OCI-LY1 (cell line): Measurements from ENCODE around the gene CYB5D1.

Source experiments
- H2AFZ ChIP-seq: fragments of 200-600 bp; sonication (generic), shearing (Covaris generic); 2 replicates; pipeline ENCODE4 v1.6.0; 2014; ENCODE audit warnings: antibody characterized with exemption, mild to moderate bottlenecking, low read length
- H3F3A ChIP-seq: fragments of 200-600 bp; sonication (generic), shearing (Covaris generic); 2 replicates; pipeline ENCODE4 v1.6.0; 2014; ENCODE audit warnings: mild to moderate bottlenecking, antibody characterized with exemption, low read length, moderate library complexity; ENCODE audit not compliant: insufficient read depth
- H3K27ac ChIP-seq: fragments of 200-600 bp; sonication (generic); 2 replicates; pipeline ENCODE4 v1.5.1; 2014; ENCODE audit warnings: low read length, mixed run types, mild to moderate bottlenecking, low read depth; ENCODE audit not compliant: poor library complexity, severe bottlenecking
- H3K27me3 ChIP-seq: fragments of 200-600 bp; sonication (generic); 2 replicates; pipeline ENCODE4 v1.6.0; 2014; ENCODE audit warnings: antibody characterized with exemption, mild to moderate bottlenecking, low read length, moderate library complexity; ENCODE audit not compliant: insufficient read depth
- H3K36me3 ChIP-seq: fragments of 200-600 bp; sonication (generic); 2 replicates; pipeline ENCODE4 v1.6.1; 2014; ENCODE audit warnings: mild to moderate bottlenecking, antibody characterized with exemption, low read length, moderate library complexity, mixed read lengths; ENCODE audit not compliant: insufficient read depth
- H3K4me1 ChIP-seq: fragments of 200-600 bp; sonication (generic); 2 replicates; pipeline ENCODE4 v1.5.1; 2014; ENCODE audit warnings: mild to moderate bottlenecking, low read length, moderate library complexity; ENCODE audit not compliant: insufficient read depth, severe bottlenecking
- H3K4me2 ChIP-seq: fragments of 200-600 bp; sonication (generic), shearing (Covaris generic); 2 replicates; pipeline ENCODE4 v1.6.1; 2014; ENCODE audit warnings: low read length
- H3K4me3 ChIP-seq: fragments of 200-600 bp; sonication (generic); 2 replicates; pipeline ENCODE4 v1.5.1; 2014; ENCODE audit warnings: low read length, low read depth, mild to moderate bottlenecking, mixed read lengths; ENCODE audit not compliant: poor library complexity, severe bottlenecking
- H3K79me2 ChIP-seq: fragments of 200-600 bp; shearing (Covaris generic); 2 replicates; pipeline ENCODE4 v1.6.1; 2016; ENCODE audit warnings: mixed run types, low read length, mixed read lengths; ENCODE audit not compliant: insufficient read depth
- H3K9ac ChIP-seq: fragments of 200-600 bp; sonication (generic), shearing (Covaris generic); 2 replicates; pipeline ENCODE4 v1.6.1; 2014; ENCODE audit warnings: mild to moderate bottlenecking, low read length, mixed read lengths
- H3K9me2 ChIP-seq: fragments of 200-600 bp; sonication (generic), shearing (Covaris generic); 2 replicates; pipeline ENCODE4 v1.6.1; 2014; ENCODE audit warnings: low read depth, mild to moderate bottlenecking, low read length, mixed read lengths
- H3K9me3 ChIP-seq: fragments of 200-600 bp; shearing (Covaris generic); 2 replicates; pipeline ENCODE4 v1.6.1; 2014; ENCODE audit warnings: low read length, mixed read lengths
- H4K20me1 ChIP-seq: fragments of 200-600 bp; sonication (generic), shearing (Covaris generic); 2 replicates; pipeline ENCODE4 v1.6.0; 2016; ENCODE audit warnings: mild to moderate bottlenecking, low read length; ENCODE audit not compliant: insufficient read depth
- CTCF ChIP-seq: fragments of 200-600 bp; sonication (generic), shearing (Covaris generic); IDR thresholded peaks from 2 replicates; pipeline ENCODE4 v1.5.1; 2017; ENCODE audit warnings: mild to moderate bottlenecking, antibody characterized with exemption, low read length, moderate library complexity, mixed read lengths
- EZH2 ChIP-seq: fragments of 200-600 bp; sonication (generic), shearing (Covaris generic); IDR thresholded peaks from 2 replicates; pipeline ENCODE4 v1.8.0; 2017; ENCODE audit warnings: borderline replicate concordance, mixed run types, mild to moderate bottlenecking, antibody characterized with exemption, low read length, moderate library complexity, mixed read lengths

CYB5D1 gene

GRCh38 chr17:7820231-7820630 is 37.6 kb upstream of the CYB5D1 start:
- Histone ChIP-seq H3K79me2 (no peaks in the 10 kb centered on the region), H3K27me3 (peaks cover 7% of the 10 kb centered on the region; the same call in 1 of the 2 replicates), H3K36me3 (no peaks in the 10 kb centered on the region), H4K20me1 (no peaks in the 10 kb centered on the region), H3K9ac (no peak overlapping the region), H3K4me3 (no peak overlapping the region), H3K9me3 (no peaks in the 10 kb centered on the region), H3K9me2 (no peaks in the 10 kb centered on the region), H3K4me1 (no peaks in the 10 kb centered on the region), H3F3A (no peaks in the 10 kb centered on the region), H3K4me2 (no peak overlapping the region), H3K27ac (no peak overlapping the region), H2AFZ (no peak overlapping the region)
- TF ChIP-seq CTCF (no peak), EZH2 (no peak)

GRCh38 chr17:7822126-7822525 is 35.7 kb upstream of the CYB5D1 start:
- TF ChIP-seq EZH2 (no peak), CTCF (no peak)
- Histone ChIP-seq H4K20me1 (no peaks in the 10 kb centered on the region), H3K4me2 (no peak overlapping the region), H3K36me3 (no peaks in the 10 kb centered on the region), H3F3A (no peaks in the 10 kb centered on the region), H3K9ac (no peak overlapping the region), H3K27ac (no peak overlapping the region), H3K27me3 (no peaks in the 10 kb centered on the region; the same call in 1 of the 2 replicates), H3K4me3 (no peak overlapping the region), H2AFZ (no peak overlapping the region), H3K79me2 (no peaks in the 10 kb centered on the region), H3K9me2 (no peaks in the 10 kb centered on the region), H3K9me3 (no peaks in the 10 kb centered on the region), H3K4me1 (no peaks in the 10 kb centered on the region)

- no peak overlapping the region for H3K4me3 ChIP-seq
- no peaks in the 10 kb centered on the region for H3K36me3 ChIP-seq
Measured at GRCh38 chr17:7823581-7824001, 34.2 kb upstream of the CYB5D1 start.

More at GRCh38 chr17:7823581-7824001, 34.2 kb upstream of the CYB5D1 start:
- Histone ChIP-seq H3K27me3 (no peaks in the 10 kb centered on the region; the same call in 1 of the 2 replicates), H3F3A (no peaks in the 10 kb centered on the region), H4K20me1 (no peaks in the 10 kb centered on the region), H3K9ac (no peak overlapping the region), H3K27ac (no peak overlapping the region), H3K79me2 (no peaks in the 10 kb centered on the region), H3K4me1 (no peaks in the 10 kb centered on the region), H3K4me2 (no peak overlapping the region), H3K9me2 (no peaks in the 10 kb centered on the region), H2AFZ (no peak overlapping the region), H3K9me3 (no peaks in the 10 kb centered on the region)
- TF ChIP-seq CTCF (no peak), EZH2 (no peak)
